ENCODE results near the gene ZNF467. TPM values are rescaled to one million over a fixed set of nuclear protein-coding genes. Genes with fewer than 3 reads are reported as not detected.

Gene ZNF467
- total and polyA plus RNA-seq, 2 of the 8 experiments (the other 6 are each of a cell fraction or from before 2014, with no cell fraction given), result 0.50 to 0.51 TPM

GRCh38 chr7:149753375-149754233, 19.8 kb downstream of the ZNF467 start:
- no peaks in the 10 kb centered on the region for H3K23me2 ChIP-seq (ENCODE audit: low read depth, low read length)
- H3K36me3 ChIP-seq (ENCODE audit: control insufficient read depth in 2 of 4, insufficient read depth in 4 of 4, low read length in 3 of 4), result no peaks in the 10 kb centered on the region
- no peak overlapping the region for H4K91ac ChIP-seq (replicated peaks; ENCODE audit: insufficient read length, low read length)
- no peak overlapping the region for H2BK15ac ChIP-seq (ENCODE audit: low read length)
- no peak overlapping the region for H4K5ac ChIP-seq (ENCODE audit: insufficient read length, low read depth, low read length)
- TF ChIP-seq CTCF (IDR thresholded peaks at IDR 0.05; ENCODE audit: control extremely low read depth in 1 of 3, insufficient read depth in 1 of 3, low read depth in 1 of 3, low read length in 3 of 3), result peak; percentile 66 to 81 (median 75)
- TF ChIP-seq TEAD4 (IDR thresholded peaks at IDR 0.05; ENCODE audit: low read depth, low read length), result 0 out of 2 replicates have a peak, but pooled peaks have one; percentile 30
- peak; percentile 62 to 73 for TF ChIP-seq RAD21 (IDR thresholded peaks at IDR 0.05 in 1 of 2, conservative IDR thresholded peaks at IDR 0.05 in 1 of 2; ENCODE audit: low read depth in 2 of 2, low read length in 2 of 2)
- TF ChIP-seq SIRT6 (IDR thresholded peaks at IDR 0.05; ENCODE audit: low read length), result no peak
- TF ChIP-seq NANOG (IDR thresholded peaks at IDR 0.05; ENCODE audit: insufficient read depth, low read depth, low read length, poor library complexity, severe bottlenecking), result no peak
- peak; percentile 42; the same call in 1 of the 2 replicates for TF ChIP-seq BACH1 (IDR thresholded peaks at IDR 0.05; ENCODE audit: low read length)
- TF ChIP-seq HDAC2 (IDR thresholded peaks at IDR 0.05; ENCODE audit: borderline replicate concordance in 1 of 2, low read depth in 2 of 2, low read length in 2 of 2), result 0 out of 4 replicates have a peak, but pooled peaks of 1 of the 2 experiments have one; percentile 72
- 53% methylated on average over 15 of the region's 20 CpGs; no CpG with 5 or more reads in 1 of the 2 experiments for WGBS, 2 experiments (ENCODE audit: extremely low coverage in 1 of 2, insufficient coverage in 1 of 2, insufficient read length in 1 of 2, insufficient replicate concordance in 2 of 2, low coverage in 1 of 2, low lambda C conversion rate in 2 of 2, missing lambda C conversion rate in 1 of 2)
- no peak overlapping the region for H3K18ac ChIP-seq (ENCODE audit: extremely low read depth, low read length)
- no peak overlapping the region for H3K4me3 ChIP-seq (ENCODE audit: extremely low read depth in 1 of 4, insufficient read depth in 2 of 4, low read depth in 3 of 4, low read length in 4 of 4)
- ChIA-PET CTCF (ENCODE audit: partially characterized antibody) (interaction anchor here (0.7 to 3.8 kb wide), 13 partner anchors 10 to 127 kb away, joined by 3 to 35 read pairs (median 4); no protein-coding TSS in a partner anchor), POLR2A (ENCODE audit: partially characterized antibody) (no interaction called here)
- DNase-seq (ENCODE audit: low read depth in 1 of 2, low spot score in 2 of 2), result peak in 1 of 2 experiments; percentile 83
- no peak overlapping the region for H3K4ac ChIP-seq (replicated peaks; ENCODE audit: insufficient read length, low read depth, low read length)
- H2BK12ac ChIP-seq (ENCODE audit: low read depth, low read length), result no peak overlapping the region
- peak; percentile 60 for FAIRE-seq
- H3K56ac ChIP-seq (replicated peaks; ENCODE audit: insufficient read length, low read depth, low read length), result no peak overlapping the region
- H2BK120ac ChIP-seq (replicated peaks; ENCODE audit: low read depth, low read length), result no peak overlapping the region
- no peak overlapping the region for H2BK5ac ChIP-seq (ENCODE audit: low read depth, low read length)
- H4K8ac ChIP-seq (ENCODE audit: extremely low read depth, insufficient read depth, low read length), result no peak overlapping the region
- no peak overlapping the region for H3K23ac ChIP-seq (ENCODE audit: insufficient read length)
- H3K27ac ChIP-seq (ENCODE audit: low read depth, low read length), result no peak overlapping the region
- H3K9ac ChIP-seq (replicated peaks in 1 of 4; ENCODE audit: extremely low read depth in 1 of 4, low read depth in 3 of 4, low read length in 3 of 4), result no peak overlapping the region
- H3K4me1 ChIP-seq (replicated peaks in 1 of 4; ENCODE audit: control insufficient read depth in 3 of 4, insufficient read depth in 4 of 4, low read length in 3 of 4), result no peaks in the 10 kb centered on the region
- H2AFZ ChIP-seq (ENCODE audit: low read length), result no peak overlapping the region
- no peaks in the 10 kb centered on the region for H3K79me1 ChIP-seq (ENCODE audit: low read depth, low read length)
- H3K14ac ChIP-seq (ENCODE audit: insufficient read length), result no peak overlapping the region
- no peak overlapping the region for H2BK20ac ChIP-seq (ENCODE audit: low read length)
- no peaks in the 10 kb centered on the region for H3K79me2 ChIP-seq (ENCODE audit: control insufficient read depth in 1 of 2, insufficient read depth in 2 of 2, low read length in 2 of 2)
- no peaks in the 10 kb centered on the region; a peak in 1 of 7 replicates for H3K27me3 ChIP-seq (replicated peaks in 1 of 4; ENCODE audit: control insufficient read depth in 3 of 4, extremely low read depth in 1 of 4, insufficient read depth in 3 of 4, low read length in 3 of 4)
- no peaks in the 10 kb centered on the region for H3K9me3 ChIP-seq (ENCODE audit: insufficient read depth in 2 of 2, low read depth in 1 of 2, low read length in 1 of 2)
- H4K20me1 ChIP-seq (replicated peaks in 1 of 2; ENCODE audit: control insufficient read depth in 1 of 2, insufficient read depth in 2 of 2, low read length in 2 of 2), result no peaks in the 10 kb centered on the region
- H2AK5ac ChIP-seq (ENCODE audit: low read depth, low read length), result no peak overlapping the region; the same call in 1 of the 2 replicates
- no peak overlapping the region for H3K4me2 ChIP-seq (ENCODE audit: insufficient read depth in 1 of 2, low read depth in 2 of 2, low read length in 2 of 2)

All from H1 (cell line).